Uterus (tissue), 2 donors: ENCODE measurements around the gene GPX4.

Experiments used
- CTCF ChIP-seq, 4 experiments: fragments of 200-600 bp in 2 of 4; fragments of 450-650 bp in 2 of 4; sonication (generic) in 2 of 4; IDR thresholded peaks; one replicate each; pipeline ENCODE4 v1.5.1; 2016 to 2019; ENCODE audit warnings: antibody characterized with exemption in 4 of 4, mild to moderate bottlenecking in 2 of 4, moderate library complexity in 1 of 4
- POLR2A ChIP-seq, 2 donors: fragments of 450-650 bp; IDR thresholded peaks; one replicate each; pipeline ENCODE4 v1.6.1; 2016; ENCODE audit warnings: antibody characterized with exemption in 2 of 2, mild to moderate bottlenecking in 1 of 2, moderate library complexity in 1 of 2

GRCh38 chr19:1094978-1095701 is 8.7 kb upstream of the GPX4 start, which contains the start of gene POLR2E:
- peak; percentile 87 to 88 for TF ChIP-seq POLR2A (IDR thresholded peaks at IDR 0.05)
- TF ChIP-seq CTCF (IDR thresholded peaks at IDR 0.05): peak in 1 of 4 experiments; percentile 34
